CD4-positive, CD25-positive, alpha-beta regulatory T cell (primary cell): ENCODE data around the gene DIAPH1. TPM values are rescaled to one million over a fixed set of nuclear protein-coding genes. Genes with fewer than 3 reads are reported as not detected.

Experiments
- ATAC-seq, 2 donors: fragments of 150-1000 bp; cut with Tn5 transposase; one replicate each; pipeline ENCODE4 v1.10.0; 2021; ENCODE audit warnings: low read depth in 2 of 2, moderate number of reproducible peaks in 2 of 2, moderate library complexity in 1 of 2
- DNase-seq, 3 donors: peaks; one replicate each; pipeline versions ENCODE4 v3.0.0 to v3.0.0-alpha.2; 2012 to 2022; ENCODE audit warnings: mixed read lengths in 1 of 3
- H3K27ac ChIP-seq: one replicate; pipeline ENCODE4 v1.7.0; 2013; ENCODE audit warnings: mild to moderate bottlenecking, low read length; ENCODE audit not compliant: insufficient read depth, poor library complexity, severe bottlenecking
- H3K27me3 ChIP-seq: one replicate; pipeline ENCODE4 v1.7.0; 2013; ENCODE audit warnings: low read length; ENCODE audit not compliant: control insufficient read depth, insufficient read depth
- H3K36me3 ChIP-seq: one replicate; pipeline ENCODE4 v1.7.0; 2013; ENCODE audit warnings: mild to moderate bottlenecking, low read length, moderate library complexity; ENCODE audit not compliant: control insufficient read depth, insufficient read depth
- H3K4me1 ChIP-seq: 2 replicates; pipeline ENCODE4 v1.7.0; 2013; ENCODE audit warnings: mild to moderate bottlenecking, low read length; ENCODE audit not compliant: insufficient read depth, control insufficient read depth, poor library complexity, severe bottlenecking
- H3K4me3 ChIP-seq: one replicate; pipeline ENCODE4 v1.7.0; 2013; ENCODE audit warnings: low read depth, mild to moderate bottlenecking, low read length, moderate library complexity
- H3K9me3 ChIP-seq, 2 experiments: 1 replicate in 1 of 2; 2 replicates in 1 of 2; pipeline ENCODE4 v1.7.0; 2013; ENCODE audit warnings: low read length in 2 of 2, mild to moderate bottlenecking in 1 of 2, moderate library complexity in 1 of 2; ENCODE audit not compliant: control insufficient read depth in 2 of 2
- H3K27ac Mint-ChIP-seq, 3 donors: one replicate each; pipeline ENCODE4 v1.8.0; 2020 to 2022; ENCODE audit warnings: mild to moderate bottlenecking in 3 of 3, mixed read lengths in 3 of 3, moderate library complexity in 2 of 3
- H3K27me3 Mint-ChIP-seq: one replicate; pipeline ENCODE4 v1.8.0; 2022; ENCODE audit warnings: mild to moderate bottlenecking, mixed read lengths
- H3K36me3 Mint-ChIP-seq: one replicate; pipeline ENCODE4 v1.8.0; 2020; ENCODE audit warnings: mixed read lengths
- H3K4me1 Mint-ChIP-seq, 4 donors: one replicate each; pipeline ENCODE4 v1.8.0; 2020 to 2022; ENCODE audit warnings: mixed read lengths in 4 of 4, mild to moderate bottlenecking in 1 of 4
- H3K4me3 Mint-ChIP-seq, 4 donors: one replicate each; pipeline ENCODE4 v1.8.0; 2020 to 2022; ENCODE audit warnings: mild to moderate bottlenecking in 4 of 4, mixed read lengths in 4 of 4, moderate library complexity in 3 of 4
- H3K9me3 Mint-ChIP-seq, 7 donors: one replicate each; pipeline ENCODE4 v1.8.0; 2020 to 2022; ENCODE audit warnings: mixed read lengths in 7 of 7, mild to moderate bottlenecking in 3 of 7, moderate library complexity in 2 of 7
- polyA plus RNA-seq, 4 donors: library from polyadenylated mRNA; unstranded; fragments of 300-500 nt; fragmentation: Illumina TruSeq; gene quantifications; one replicate each; pipeline ENCODE4 v1.2.3, GENCODE V29; 2021
- total RNA-seq: library from RNA; stranded (reverse); gene quantifications from one replicate; pipeline ENCODE4 v1.2.3, GENCODE V29; 2022

Gene DIAPH1
- total and polyA plus RNA-seq, 5 donors from 2014 or later, result 86.1 to 287 (median 91.3) TPM

- no peaks in the 10 kb centered on the region for H3K9me3 ChIP-seq
- peaks cover 14% of the 10 kb centered on the region for H3K36me3 Mint-ChIP-seq
- H3K27ac ChIP-seq, result peak overlapping the region; percentile 72
- no peaks in the 10 kb centered on the region for H3K9me3 Mint-ChIP-seq
- H3K4me1 Mint-ChIP-seq, result peaks cover 35 to 90% (median 67%) of the 10 kb centered on the region in 4 donors
- H3K4me3 Mint-ChIP-seq, result peak overlapping the region in 3 of 4 donors; percentile 34 to 73 (median 60)
- peak overlapping the region; percentile 63 for H3K4me3 ChIP-seq
- ATAC-seq (no peak), DNase-seq (no peak)
- no peaks in the 10 kb centered on the region for H3K27me3 ChIP-seq
- H3K36me3 ChIP-seq, result peaks cover 22% of the 10 kb centered on the region
- peaks cover 66% of the 10 kb centered on the region for H3K4me1 ChIP-seq
- H3K27ac Mint-ChIP-seq, result peak overlapping the region; percentile 56 to 94 (median 83)
- no peaks in the 10 kb centered on the region for H3K27me3 Mint-ChIP-seq
These were observed 21.4 kb downstream of the DIAPH1 start for GRCh38 chr5:141597394-141597793.

GRCh38 chr5:141596867-141597266 lies 21.9 kb downstream of the DIAPH1 start:
- Mint-ChIP-seq H3K27me3 (no peaks in the 10 kb centered on the region), H3K4me1 (peaks cover 40 to 89% (median 69%) of the 10 kb centered on the region in 4 donors), H3K27ac (peak overlapping the region; percentile 56 to 94 (median 83)), H3K9me3 (no peaks in the 10 kb centered on the region), H3K36me3 (peaks cover 17% of the 10 kb centered on the region), H3K4me3 (peak overlapping the region; percentile 0 to 73 (median 48))
- Histone ChIP-seq H3K9me3 (no peaks in the 10 kb centered on the region), H3K27me3 (no peaks in the 10 kb centered on the region), H3K36me3 (peaks cover 22% of the 10 kb centered on the region), H3K27ac (peak overlapping the region; percentile 72), H3K4me3 (peak overlapping the region; percentile 63), H3K4me1 (peaks cover 64% of the 10 kb centered on the region)
- DNase-seq (no peak), ATAC-seq (no peak)

DNA sequence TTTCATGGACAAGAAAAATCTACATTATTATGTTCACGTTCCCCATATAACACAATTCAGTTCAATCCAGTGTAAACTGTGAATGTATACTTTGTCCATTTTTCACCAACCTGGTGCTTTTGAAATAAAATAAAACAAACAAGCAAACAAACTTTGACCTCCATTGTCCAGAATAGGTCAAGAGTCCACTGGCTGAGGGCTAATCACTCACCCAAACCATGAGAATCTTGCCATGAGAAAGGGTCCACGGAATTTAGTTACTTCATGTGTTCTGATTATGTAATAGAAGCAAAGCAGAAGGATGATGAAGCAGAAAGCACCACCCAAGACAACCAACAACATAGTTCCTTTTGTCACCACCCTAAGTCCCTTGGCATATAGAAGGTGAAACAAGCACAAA lies 28.7 kb downstream of the DIAPH1 start:
- H3K27me3 Mint-ChIP-seq, result no peaks in the 10 kb centered on the region
- Histone ChIP-seq H3K36me3 (peaks cover 62% of the 10 kb centered on the region), H3K4me3 (peak overlapping the region; percentile 1), H3K27ac (no peak overlapping the region), H3K9me3 (no peaks in the 10 kb centered on the region), H3K4me1 (peaks cover 19% of the 10 kb centered on the region), H3K27me3 (no peaks in the 10 kb centered on the region)
- H3K36me3 Mint-ChIP-seq, result peaks cover 28% of the 10 kb centered on the region
- peak overlapping the region in 1 of 3 donors; percentile 88 for H3K27ac Mint-ChIP-seq
- no peak overlapping the region for H3K4me3 Mint-ChIP-seq
- DNase-seq (no peak), ATAC-seq (no peak)
- no peaks in the 10 kb centered on the region for H3K9me3 Mint-ChIP-seq
- H3K4me1 Mint-ChIP-seq, result peaks cover 30 to 70% (median 51%) of the 10 kb centered on the region in 4 donors

DNA sequence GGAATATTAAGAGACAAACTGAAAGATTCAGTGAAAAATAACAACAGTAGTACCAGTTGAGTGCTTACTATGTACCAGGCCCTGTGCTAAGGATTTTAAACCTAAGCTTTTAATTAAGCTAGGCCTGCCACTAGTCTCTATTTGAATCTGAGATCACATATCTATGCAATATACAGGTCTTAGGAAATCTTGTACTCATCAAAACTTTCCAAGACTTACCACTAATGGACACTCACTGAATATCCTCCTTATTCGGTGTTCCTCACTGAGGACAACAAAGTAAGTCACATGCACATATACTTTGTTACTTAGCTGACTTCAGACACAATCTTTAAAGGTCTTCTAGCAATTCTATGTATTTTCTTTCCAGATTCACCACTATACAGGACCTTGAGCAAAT lies 32.6 kb downstream of the DIAPH1 start:
- H3K36me3 ChIP-seq, result peaks cover 80% of the 10 kb centered on the region
- DNase-seq, result no peak

GRCh38 chr5:141585594-141585993 lies 33.2 kb downstream of the DIAPH1 start:
- Histone ChIP-seq H3K4me3 (no peak overlapping the region), H3K4me1 (peaks cover 3% of the 10 kb centered on the region), H3K27me3 (no peaks in the 10 kb centered on the region), H3K27ac (no peak overlapping the region), H3K36me3 (peaks cover 83% of the 10 kb centered on the region), H3K9me3 (no peaks in the 10 kb centered on the region)
- Mint-ChIP-seq H3K27ac (no peak overlapping the region), H3K9me3 (no peaks in the 10 kb centered on the region), H3K4me1 (peaks cover 16 to 43% (median 32%) of the 10 kb centered on the region in 4 donors), H3K4me3 (no peak overlapping the region), H3K36me3 (peaks cover 51% of the 10 kb centered on the region), H3K27me3 (no peaks in the 10 kb centered on the region)
- DNase-seq (no peak), ATAC-seq (no peak)

More for the DNA sequence above, 32.6 kb downstream of the DIAPH1 start:
- peaks cover 3% of the 10 kb centered on the region for H3K4me1 ChIP-seq
- H3K27me3 Mint-ChIP-seq, result no peaks in the 10 kb centered on the region
- ATAC-seq, result no peak
- no peak overlapping the region for H3K4me3 ChIP-seq
- no peaks in the 10 kb centered on the region for H3K27me3 ChIP-seq
- H3K4me1 Mint-ChIP-seq, result peaks cover 22 to 50% (median 38%) of the 10 kb centered on the region in 4 donors
- H3K36me3 Mint-ChIP-seq, result peaks cover 45% of the 10 kb centered on the region
- no peak overlapping the region for H3K4me3 Mint-ChIP-seq
- peak overlapping the region in 2 of 3 donors; percentile 44 to 75 for H3K27ac Mint-ChIP-seq
- H3K9me3 Mint-ChIP-seq, result no peaks in the 10 kb centered on the region
- H3K27ac ChIP-seq, result no peak overlapping the region
- H3K9me3 ChIP-seq, result no peaks in the 10 kb centered on the region

GRCh38 chr5:141574122-141574510 lies 44.7 kb downstream of the DIAPH1 start:
- DNase-seq (no peak), ATAC-seq (no peak)
- peaks cover 94% of the 10 kb centered on the region for H3K36me3 ChIP-seq
- H3K9me3 ChIP-seq, result no peaks in the 10 kb centered on the region
- Mint-ChIP-seq H3K9me3 (no peaks in the 10 kb centered on the region), H3K27me3 (no peaks in the 10 kb centered on the region), H3K36me3 (peaks cover 49% of the 10 kb centered on the region), H3K4me1 (peaks cover 6 to 14% (median 8%) of the 10 kb centered on the region in 4 donors), H3K27ac (peak overlapping the region in 1 of 3 donors; percentile 43), H3K4me3 (no peak overlapping the region)
- H3K4me3 ChIP-seq, result no peak overlapping the region
- H3K27me3 ChIP-seq, result no peaks in the 10 kb centered on the region
- H3K27ac ChIP-seq, result no peak overlapping the region
- H3K4me1 ChIP-seq, result no peaks in the 10 kb centered on the region

GRCh38 chr5:141573489-141574121 lies 45.2 kb downstream of the DIAPH1 start:
- Histone ChIP-seq H3K36me3 (peaks cover 94% of the 10 kb centered on the region), H3K4me3 (no peak overlapping the region), H3K9me3 (no peaks in the 10 kb centered on the region), H3K27me3 (no peaks in the 10 kb centered on the region), H3K27ac (no peak overlapping the region), H3K4me1 (no peaks in the 10 kb centered on the region)
- ATAC-seq, result no peak
- no peaks in the 10 kb centered on the region for H3K9me3 Mint-ChIP-seq
- H3K27me3 Mint-ChIP-seq, result no peaks in the 10 kb centered on the region
- H3K4me1 Mint-ChIP-seq, result peaks cover 6 to 14% (median 9%) of the 10 kb centered on the region in 4 donors
- H3K36me3 Mint-ChIP-seq, result peaks cover 44% of the 10 kb centered on the region
- no peak for DNase-seq
- no peak overlapping the region for H3K4me3 Mint-ChIP-seq
- H3K27ac Mint-ChIP-seq, result no peak overlapping the region

- Histone ChIP-seq H3K27me3 (no peaks in the 10 kb centered on the region), H3K27ac (peak overlapping the region; percentile 9), H3K4me3 (no peak overlapping the region), H3K4me1 (no peaks in the 10 kb centered on the region), H3K9me3 (no peaks in the 10 kb centered on the region), H3K36me3 (peaks cover 92% of the 10 kb centered on the region)
- Mint-ChIP-seq H3K4me3 (no peak overlapping the region), H3K36me3 (peaks cover 28% of the 10 kb centered on the region), H3K9me3 (no peaks in the 10 kb centered on the region), H3K27ac (peak overlapping the region in 2 of 3 donors; percentile 2), H3K4me1 (peaks cover 24 to 30% (median 26%) of the 10 kb centered on the region in 4 donors), H3K27me3 (no peaks in the 10 kb centered on the region)
- ATAC-seq (no peak), DNase-seq (no peak)
These were observed 48.1 kb downstream of the DIAPH1 start for GRCh38 chr5:141570655-141571054.
